HG03025 (cell line): ENCODE results near the gene OTOA.
A peak's percentile ranks its signal among the peaks of the same experiment; 100 is the strongest.
"Not testable (repeated sequence)": the region's sequence is repeated elsewhere in the genome, so short reads cannot be mapped to it uniquely, and the experiment has no call there.

Experiments
- ATAC-seq: cut with Tn5 transposase; IDR thresholded peaks from one replicate; pipeline ENCODE4 v1.9.1; 2021; ENCODE audit warnings: mild to moderate bottlenecking, moderate library complexity; ENCODE audit not compliant: unreplicated experiment, low FRiP score

Gene OTOA

DNA sequence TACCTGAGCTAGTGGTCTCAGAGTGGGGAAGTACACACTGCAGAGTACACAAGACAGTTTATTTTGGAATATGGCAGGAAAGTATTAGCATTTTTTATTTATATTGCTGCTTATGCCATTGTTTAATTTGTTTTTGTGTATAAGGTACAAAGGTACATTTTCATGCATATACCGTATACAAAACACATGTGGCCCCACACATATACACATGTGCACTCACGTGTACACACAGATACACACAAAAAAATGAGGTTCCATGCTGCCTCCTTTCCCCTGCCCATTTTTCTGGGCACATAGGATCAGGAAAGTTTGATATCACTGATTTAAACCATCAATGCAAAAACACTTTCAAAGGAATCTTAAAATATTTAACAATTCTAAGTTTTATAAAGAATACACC lies 24.3 kb upstream of the OTOA start:
- ATAC-seq = no peak

DNA sequence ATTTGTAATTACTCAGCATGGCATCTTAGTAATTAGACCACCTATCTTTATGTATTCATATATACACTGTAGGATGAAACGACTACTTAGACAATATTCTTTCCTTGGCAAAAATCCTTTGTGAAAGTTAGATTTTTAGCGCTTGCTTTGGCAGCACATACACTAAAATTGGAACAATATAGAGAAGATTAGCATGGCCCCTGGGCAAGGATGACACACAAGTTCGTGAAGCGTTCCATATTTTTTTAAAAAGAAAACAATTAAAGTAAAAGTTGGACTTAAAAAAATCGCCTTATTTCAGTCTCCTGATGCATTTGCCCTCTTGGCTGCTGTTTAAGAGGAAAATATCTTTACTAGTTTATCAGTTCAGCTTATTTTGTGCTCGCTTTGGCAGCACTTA lies 21.9 kb upstream of the OTOA start:
- ATAC-seq = no peak

GRCh38 chr16:21642861-21643260 lies 20.9 kb upstream of the OTOA start:
- no peak for ATAC-seq

- ATAC-seq = no peak
These were observed 20.0 kb upstream of the OTOA start for GRCh38 chr16:21643785-21644184.

DNA sequence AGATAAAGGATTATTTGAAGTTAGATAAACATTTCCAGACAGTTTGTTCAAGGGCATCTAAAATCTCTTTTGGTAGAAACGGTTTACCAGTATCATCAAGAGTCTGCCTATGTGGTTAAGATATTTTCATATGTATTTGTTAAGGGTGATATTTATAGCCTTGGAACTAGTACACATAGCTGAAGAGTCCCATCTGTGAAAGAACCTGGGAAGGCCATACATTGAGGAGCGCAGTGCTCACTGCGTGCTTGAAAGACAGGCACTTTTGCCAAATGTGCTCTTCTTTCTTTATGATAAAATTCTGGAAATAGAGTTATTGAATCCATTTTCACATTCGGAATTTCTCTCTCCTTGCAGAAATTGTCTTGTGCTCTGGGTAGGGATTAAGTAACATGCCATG lies 19.1 kb upstream of the OTOA start:
- ATAC-seq = no peak

- no peak for ATAC-seq
These were observed 18.5 kb upstream of the OTOA start for GRCh38 chr16:21645261-21645721.

GRCh38 chr16:21646091-21646490 lies 17.7 kb upstream of the OTOA start:
- ATAC-seq = no peak

DNA sequence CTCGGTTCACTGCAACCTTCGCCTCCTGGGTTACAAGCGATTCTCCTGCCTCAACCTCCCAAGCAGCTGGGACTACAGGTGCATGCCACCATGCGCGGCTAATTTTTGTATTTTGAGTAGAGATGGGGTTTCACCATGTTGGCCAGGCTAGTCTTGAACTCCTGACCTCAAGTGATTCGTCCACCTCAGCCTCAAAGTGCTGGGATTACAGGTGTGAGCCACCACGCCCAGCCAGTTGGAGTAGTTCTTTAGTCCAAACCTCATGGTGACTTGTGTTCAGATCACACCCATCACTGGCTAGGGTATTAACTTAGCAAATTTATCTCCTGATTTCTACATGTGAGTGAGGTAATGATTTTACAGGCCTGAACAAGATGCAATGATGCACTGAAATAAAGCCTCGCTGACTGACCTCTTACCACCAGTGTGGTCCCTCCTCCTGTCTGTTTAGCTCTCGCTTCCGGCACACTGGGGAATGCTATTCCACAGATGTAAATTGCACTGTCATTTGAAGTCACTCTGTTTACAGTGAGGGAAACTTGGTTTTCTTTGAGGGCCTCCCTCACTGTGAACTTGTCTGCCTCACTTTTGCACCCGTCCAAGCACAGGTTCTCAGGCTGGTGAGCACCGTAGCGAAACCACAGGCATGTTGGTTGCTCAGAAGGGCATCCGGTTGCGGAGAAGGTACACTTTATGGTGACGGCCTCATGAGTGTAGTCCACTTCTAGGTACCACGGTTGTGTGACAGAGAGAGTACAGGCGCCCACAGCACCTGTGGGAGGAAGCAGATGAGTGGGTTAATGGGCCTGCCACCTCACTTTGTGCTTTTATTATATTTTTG lies 16.8 kb upstream of the OTOA start:
- peak; percentile 83 for ATAC-seq

DNA sequence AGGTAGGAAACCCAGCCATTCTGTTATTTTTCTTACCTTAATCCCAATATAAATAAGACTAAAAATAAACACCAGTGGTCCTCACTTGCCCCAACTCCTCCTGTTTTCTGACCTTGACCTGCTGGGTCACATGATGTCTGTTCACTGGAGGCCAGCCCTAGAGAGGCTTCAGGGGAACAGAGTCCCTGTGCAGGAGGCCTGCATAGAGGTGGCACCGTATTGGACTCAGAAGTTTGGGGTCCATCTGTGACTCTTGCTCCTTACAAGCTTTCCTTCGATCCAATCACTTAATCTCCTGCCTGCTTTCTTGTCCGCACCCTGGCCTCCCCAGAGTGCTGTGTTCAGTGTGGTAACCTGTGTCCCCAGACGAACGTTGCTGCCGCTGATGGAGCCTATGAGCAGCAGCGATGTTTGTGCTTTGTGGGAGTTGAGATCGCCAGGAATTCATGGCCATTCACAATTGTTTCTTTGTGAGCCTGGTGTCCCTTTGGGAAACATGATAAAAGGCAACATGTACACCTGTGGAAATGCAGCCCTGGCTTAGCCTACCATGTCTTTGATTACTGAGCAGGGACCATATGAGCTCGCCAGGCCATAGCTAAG lies 16.1 kb upstream of the OTOA start:
- ATAC-seq = no peak

- not testable (repeated sequence) for ATAC-seq
These were observed 13.9 kb upstream of the OTOA start for GRCh38 chr16:21649826-21650406.

GRCh38 chr16:21650521-21650920 lies 13.2 kb upstream of the OTOA start:
- no peak for ATAC-seq

DNA sequence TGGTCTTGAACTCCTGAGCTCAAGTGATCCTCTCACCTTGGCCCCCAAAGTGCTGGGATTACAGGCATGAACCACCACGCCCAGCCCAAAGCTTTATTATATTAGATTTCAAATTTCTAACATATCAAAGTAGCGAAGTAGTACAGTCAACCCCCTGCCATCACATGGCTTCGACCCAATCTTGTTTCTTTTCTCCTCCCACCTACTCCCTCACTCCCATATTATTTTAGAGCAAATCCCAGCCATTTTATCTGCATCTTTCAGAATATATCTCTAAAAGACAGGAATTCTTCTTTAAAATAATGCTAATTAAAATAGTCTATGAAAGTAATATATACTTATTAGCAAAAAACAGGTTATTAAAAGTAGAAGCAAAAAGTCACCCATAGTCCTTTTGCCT lies 12.3 kb upstream of the OTOA start:
- ATAC-seq = no peak

DNA sequence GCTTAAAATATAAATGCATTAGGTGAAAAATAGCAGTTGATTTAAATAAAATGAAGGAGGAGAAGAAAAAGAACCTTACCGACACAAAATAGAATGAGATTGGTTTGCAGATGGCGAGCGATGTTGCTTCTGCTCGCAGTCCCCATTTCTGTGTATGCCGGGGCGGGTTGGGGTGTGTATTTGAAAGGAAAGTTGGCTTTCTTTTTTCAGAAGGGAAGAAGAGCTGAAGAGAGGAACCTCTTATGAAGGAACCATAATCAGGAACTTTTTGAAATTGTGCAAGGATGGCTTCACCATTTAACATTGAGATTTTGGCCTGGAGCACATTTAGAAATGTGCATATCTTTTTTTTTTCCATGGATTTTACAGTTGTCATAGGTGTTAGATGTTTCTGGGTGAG lies 11.3 kb upstream of the OTOA start, which contains the start of gene IGSF6:
Gene IGSF6 (minus strand): TSS at position 156 of the 400 bp plus-strand sequence. CDS start 10 bp downstream, at position 146.
- no peak for ATAC-seq

DNA sequence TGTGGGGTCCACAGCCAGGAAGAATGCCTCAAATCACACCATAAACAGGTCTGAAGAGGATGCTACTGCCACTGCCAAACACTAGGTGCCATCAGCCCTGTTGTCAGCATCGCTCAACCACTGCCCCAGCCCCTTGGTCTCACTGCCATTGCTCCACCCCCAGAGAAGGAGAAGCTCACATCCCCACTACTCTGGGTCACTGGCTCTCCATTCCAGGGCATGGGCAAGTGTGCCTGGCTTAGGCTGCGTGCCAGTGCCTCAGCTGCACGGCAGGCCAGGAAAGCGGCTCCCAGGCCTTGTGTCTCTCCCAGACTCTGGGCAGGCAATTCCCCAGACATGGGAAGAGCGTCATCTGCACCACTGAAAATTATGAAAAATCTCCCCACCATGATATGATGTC lies 10.2 kb upstream of the OTOA start:
- no peak for ATAC-seq

DNA sequence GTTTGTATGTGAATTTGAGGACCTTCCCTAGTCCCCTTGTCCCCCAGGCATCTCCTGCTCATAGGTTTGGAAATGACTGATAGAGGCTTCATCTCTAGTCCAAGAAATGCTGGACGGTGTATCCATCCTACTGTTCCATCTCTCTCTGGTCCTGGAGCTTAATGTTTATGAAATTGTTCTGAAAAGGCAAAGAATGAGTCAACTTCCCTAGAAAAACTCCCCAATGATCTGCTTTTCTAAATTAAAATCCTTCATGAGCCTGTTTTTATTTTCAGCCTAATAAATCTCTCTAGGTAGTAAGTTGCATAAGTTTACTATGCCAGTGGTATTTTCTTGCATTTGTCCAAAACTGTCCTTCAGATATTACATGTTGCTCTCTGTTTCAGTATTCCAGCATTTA lies 9.3 kb upstream of the OTOA start:
- ATAC-seq = no peak

DNA sequence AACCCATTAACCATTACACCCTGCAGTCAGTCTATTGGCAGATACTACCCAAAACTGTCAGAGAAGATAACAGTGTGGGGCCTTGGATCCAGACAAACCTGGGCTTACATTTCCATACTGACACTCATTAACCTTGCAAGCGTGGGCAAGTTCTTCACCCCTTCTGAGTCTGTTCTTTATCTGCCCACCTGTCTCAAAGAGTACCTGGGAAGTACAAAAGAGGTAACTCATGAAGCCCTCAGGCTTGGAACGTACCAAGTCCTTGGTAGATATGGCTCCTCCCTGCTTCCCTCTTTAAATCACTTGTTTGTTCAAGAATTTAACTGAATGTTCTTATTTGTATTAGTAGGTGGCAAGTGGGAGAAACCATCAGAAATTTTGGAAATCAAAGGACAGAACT lies 8.9 kb upstream of the OTOA start:
- ATAC-seq = no peak

DNA sequence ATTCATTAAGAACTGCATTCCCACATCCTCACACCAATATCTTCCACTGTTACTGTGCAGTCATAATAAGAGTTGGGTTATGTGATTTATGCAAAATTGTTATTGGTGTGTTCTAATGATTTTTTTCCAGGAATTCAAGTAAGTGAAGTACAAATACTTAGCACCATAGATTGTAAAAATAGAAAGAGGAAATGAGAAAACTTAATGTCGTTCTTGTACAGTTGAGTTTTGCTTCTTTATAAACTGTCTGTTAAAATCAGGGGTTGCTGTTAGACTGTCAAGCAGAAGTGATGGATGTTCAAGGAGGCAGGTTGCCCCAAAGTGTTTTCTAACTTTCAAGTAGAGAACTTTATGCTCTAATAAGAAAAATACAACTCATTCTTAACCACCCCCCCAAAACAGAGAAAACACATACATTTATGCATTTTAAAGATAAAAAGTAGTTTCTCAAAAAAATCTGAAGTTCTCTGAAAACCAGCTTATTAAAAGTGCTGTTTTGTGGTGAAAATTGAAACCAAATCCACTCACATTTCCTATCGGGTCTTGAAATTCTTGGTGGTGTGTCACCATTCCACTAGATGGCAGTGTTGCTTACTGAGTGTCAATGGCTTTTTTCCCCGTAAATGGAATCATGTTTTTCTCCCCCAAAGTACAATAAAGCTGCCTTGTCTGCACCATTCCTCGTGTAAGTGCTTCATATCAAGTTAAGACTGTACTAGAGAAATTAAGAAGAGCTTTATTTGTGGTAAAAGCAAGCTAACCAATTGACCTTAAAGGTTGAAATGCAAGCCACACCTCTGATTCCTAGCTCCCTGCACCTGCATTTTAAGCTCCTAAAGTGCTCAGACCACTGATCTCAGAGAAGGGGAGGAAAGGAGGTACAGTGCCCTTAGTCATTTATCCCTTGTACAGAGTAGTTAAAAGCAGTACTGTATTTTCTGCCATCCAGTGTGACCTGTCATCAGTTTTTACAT lies 6.7 kb upstream of the OTOA start:
- ATAC-seq = no peak

GRCh38 chr16:21659124-21659523 lies 4.6 kb upstream of the OTOA start:
- ATAC-seq = no peak

DNA sequence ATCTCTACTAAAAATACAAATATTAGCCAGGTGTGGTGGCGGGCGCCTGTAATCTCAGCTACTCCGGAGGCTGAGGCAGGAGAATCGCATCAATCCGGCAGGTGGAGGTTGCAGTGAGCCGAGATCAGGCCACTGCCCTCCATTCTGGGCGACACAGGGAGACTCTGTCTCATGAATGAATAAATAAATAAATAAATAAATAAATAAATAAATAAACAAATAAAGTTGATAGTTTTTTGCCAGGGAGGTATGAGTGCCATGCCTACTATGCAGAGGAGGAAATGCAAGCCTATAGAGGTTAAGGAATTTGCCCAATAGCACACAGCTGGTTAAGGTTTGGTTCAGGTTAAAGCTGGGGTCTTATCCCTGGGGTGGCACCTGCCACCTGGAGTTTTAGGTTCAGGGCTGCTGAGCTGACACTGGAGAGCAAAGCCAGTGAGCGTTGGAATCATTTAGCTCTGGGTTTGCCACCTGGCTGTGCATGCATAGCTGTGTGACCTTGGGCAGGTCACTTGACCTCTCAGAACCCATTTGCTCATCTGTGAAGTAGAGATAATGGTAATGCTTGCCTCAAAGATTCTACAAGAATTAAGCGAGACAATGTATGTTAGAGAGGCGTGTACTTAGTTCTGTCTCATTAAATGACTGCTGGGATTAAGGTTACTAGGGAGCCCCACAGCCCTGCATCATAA lies 1.2 kb downstream of the OTOA start:
- no peak for ATAC-seq

- ATAC-seq = no peak
These were observed 3.0 kb downstream of the OTOA start for GRCh38 chr16:21666772-21667171.
